Testis (tissue), 2 donors: ENCODE data around the gene ACOT12.

Experiments used
- CTCF ChIP-seq, 3 experiments: fragments of 450-650 bp in 2 of 3; fragments of 200-600 bp in 1 of 3; sonication (generic) in 1 of 3; IDR thresholded peaks; one replicate each; pipeline ENCODE4 v1.5.1; 2016 to 2019; ENCODE audit warnings: antibody characterized with exemption in 3 of 3, mild to moderate bottlenecking in 2 of 3, moderate library complexity in 1 of 3
- POLR2A ChIP-seq: fragments of 450-650 bp; IDR thresholded peaks from one replicate; pipeline ENCODE4 v1.6.1; 2017; ENCODE audit warnings: antibody characterized with exemption, mild to moderate bottlenecking, moderate library complexity

- TF ChIP-seq CTCF (IDR thresholded peaks at IDR 0.05) (no peak), POLR2A (no peak)
These were observed 79.4 kb downstream of the ACOT12 start for GRCh38 chr5:81314581-81314980.
